GM13976 (cell line): ENCODE data around the gene SCYGR5.

Experiments used
- DNase-seq: peaks from one replicate; pipeline ENCODE4 v3.0.0; 2012; ENCODE audit warnings: low spot score
- in situ Hi-C: fragments of 300-500 bp; cut with MboI; formaldehyde crosslinking; loops from one replicate; pipeline ENCODE4 v1.12.0; 2022; ENCODE audit warnings: low sequenced_read_pairs, mixed read lengths, inconsistent platforms; ENCODE audit not compliant: unreplicated experiment
- TF ChIP-seq, protein P1 (sequence below): IDR thresholded peaks from 2 replicates; pipeline ENCODE4 v1.5.1; 2012; ENCODE audit warnings: borderline replicate concordance, mild to moderate bottlenecking; ENCODE audit not compliant: insufficient read depth; ENCODE audit errors: extremely low read depth, missing control alignments, control extremely low read depth

The SCYGR5 gene

DNA sequence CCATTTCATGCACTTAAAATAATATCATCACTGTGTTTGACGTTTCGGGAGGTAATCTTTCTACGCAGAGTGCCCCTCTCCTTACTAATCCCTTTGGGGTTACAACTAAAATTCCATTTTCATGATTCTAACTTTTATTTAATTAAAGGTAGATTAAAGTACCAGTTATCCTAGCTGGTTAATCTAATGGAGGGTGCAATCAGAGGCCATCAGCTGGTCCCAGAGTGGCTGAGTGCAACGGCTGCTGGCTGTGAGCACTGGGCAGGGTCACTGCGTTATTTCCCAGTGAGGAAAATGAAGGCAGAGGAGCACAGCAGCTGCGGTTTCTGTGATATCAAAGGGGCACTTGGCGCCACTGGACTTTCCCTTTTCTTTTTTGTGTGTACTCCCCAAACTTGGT lies 37.2 kb upstream of the SCYGR5 start:
- no peak for DNase-seq
- TF ChIP-seq, protein P1, sequence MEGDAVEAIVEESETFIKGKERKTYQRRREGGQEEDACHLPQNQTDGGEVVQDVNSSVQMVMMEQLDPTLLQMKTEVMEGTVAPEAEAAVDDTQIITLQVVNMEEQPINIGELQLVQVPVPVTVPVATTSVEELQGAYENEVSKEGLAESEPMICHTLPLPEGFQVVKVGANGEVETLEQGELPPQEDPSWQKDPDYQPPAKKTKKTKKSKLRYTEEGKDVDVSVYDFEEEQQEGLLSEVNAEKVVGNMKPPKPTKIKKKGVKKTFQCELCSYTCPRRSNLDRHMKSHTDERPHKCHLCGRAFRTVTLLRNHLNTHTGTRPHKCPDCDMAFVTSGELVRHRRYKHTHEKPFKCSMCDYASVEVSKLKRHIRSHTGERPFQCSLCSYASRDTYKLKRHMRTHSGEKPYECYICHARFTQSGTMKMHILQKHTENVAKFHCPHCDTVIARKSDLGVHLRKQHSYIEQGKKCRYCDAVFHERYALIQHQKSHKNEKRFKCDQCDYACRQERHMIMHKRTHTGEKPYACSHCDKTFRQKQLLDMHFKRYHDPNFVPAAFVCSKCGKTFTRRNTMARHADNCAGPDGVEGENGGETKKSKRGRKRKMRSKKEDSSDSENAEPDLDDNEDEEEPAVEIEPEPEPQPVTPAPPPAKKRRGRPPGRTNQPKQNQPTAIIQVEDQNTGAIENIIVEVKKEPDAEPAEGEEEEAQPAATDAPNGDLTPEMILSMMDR, result no peak
- in situ Hi-C loops, result no loop called here

DNA sequence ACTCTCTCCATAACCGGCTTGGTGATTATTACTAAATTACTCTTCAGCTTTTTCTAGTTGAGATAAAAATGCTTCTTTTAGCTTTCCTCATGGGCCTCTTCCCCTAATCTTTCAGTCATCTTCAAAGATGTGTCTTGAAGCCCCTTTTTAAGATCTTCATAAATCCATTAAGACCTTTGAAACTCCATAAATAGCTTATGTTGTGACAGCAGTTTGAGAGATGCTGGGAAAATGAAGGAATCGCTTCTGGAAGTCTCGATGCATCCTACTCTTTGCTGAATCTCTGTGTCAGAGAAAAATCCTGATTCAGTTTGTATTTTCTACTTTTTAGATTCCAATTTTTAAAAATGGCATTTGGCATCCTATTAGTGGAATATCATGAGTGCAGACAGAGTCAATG lies 36.3 kb upstream of the SCYGR5 start:
- in situ Hi-C loops, result no loop called here
- TF ChIP-seq, protein P1, result no peak
- DNase-seq, result no peak

DNA sequence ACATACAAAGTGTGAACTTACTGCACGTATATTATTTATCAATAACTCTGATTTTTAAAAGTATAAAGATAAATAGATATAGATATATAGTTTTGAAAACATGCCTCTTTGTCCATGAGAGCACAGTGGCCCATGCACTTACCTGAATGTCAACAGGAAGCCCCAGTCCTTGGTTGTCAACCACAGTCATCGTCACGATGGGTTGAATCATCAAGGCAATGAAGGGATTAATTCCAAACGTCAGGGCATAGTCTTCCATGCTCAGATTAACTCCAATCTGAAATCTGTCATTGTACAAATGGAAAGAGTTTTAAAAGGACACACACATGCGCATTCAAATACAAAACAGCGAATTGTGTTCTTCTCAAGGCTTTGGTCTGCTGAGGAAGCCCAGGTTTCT lies 33.8 kb upstream of the SCYGR5 start:
- in situ Hi-C loops, result no loop called here
- TF ChIP-seq, protein P1, result no peak
- no peak for DNase-seq

DNA sequence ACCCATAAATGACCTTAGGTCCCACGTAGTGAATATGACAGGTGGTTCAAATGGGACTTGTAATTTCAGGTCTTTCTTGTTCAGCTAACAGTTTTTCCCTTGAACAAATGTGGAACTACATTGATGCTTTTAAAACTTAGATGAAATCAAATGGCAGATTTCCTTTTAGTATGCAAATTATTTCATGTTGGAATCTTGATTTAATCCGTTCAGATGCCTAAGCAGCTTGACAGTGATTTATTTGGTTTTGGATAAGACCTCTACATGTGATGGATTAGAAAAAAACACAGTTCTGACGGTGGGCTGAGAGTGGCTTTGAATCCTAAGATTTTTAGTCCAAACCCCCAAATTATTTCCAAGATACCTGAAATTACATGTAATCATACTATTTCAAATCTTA lies 32.4 kb upstream of the SCYGR5 start:
- DNase-seq, result no peak
- in situ Hi-C loops, result no loop called here
- TF ChIP-seq, protein P1, result no peak

DNA sequence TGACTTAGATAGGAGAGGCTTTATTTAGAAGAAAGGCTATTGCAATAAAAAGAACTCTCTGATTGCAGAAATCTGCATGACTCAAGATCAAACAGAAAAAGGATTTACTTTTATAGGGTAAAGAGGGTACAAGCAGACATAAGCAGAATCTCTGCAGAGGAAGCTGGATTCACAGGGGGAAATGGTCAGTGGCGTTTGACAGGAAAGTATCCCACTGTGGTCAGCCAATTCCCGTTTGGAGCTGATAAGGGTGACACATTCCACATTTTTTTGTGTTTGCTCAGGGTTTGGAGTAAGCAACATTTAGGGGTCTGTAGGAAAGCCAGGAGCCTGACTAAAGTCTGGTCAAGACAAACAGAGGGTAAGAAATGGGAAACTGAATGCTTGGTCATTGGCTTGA lies 23.9 kb upstream of the SCYGR5 start:
- TF ChIP-seq, protein P1, result no peak
- in situ Hi-C loops, result no loop called here
- no peak for DNase-seq

DNA sequence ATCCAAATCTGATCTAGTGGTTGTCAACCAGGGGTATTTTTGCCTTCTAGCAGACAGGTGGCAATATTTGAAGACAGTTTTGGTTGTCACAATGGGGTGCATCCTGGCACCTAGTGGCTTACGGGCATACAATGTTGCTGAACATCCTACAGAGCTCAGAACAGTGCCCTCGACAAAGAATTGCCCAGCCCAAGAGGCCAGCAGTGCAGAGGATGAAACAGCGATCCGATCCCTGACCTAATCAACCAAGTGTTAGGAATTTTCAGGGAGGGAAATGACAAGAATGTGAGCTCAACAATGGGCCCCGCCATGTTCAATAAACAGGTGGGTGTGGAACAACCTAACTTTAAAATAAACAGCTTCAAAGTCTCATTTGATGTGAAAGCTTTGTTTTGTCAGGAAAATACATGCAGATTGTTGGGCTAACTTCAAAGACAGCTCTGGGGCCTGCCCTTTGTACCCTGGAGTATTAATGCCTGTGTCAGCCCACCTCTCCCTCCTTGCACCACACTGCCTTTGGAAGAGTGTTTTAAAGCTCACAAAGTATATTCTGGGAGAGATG lies 22.5 kb upstream of the SCYGR5 start:
- no peak for DNase-seq
- TF ChIP-seq, protein P1, result no peak
- in situ Hi-C loops, result no loop called here

DNA sequence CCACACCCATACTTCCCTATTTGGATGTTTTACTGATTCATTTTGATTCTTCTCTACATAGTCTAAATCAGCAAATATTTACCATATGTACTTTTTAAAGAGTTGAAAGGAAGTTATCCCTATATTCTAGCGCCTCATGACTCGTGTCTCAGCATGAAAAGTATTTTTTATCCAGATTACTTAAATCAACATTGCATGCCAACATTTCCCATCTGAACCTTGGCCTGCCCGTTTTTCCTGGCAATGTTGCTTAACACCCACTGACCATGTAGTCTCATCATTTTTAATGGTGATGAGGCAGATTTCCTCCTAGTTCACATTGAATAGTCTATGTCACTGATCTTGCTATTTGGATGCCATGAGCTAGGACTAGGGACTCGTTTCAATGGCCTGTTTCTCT lies 13.2 kb upstream of the SCYGR5 start:
- in situ Hi-C loops, result no loop called here
- TF ChIP-seq, protein P1, result no peak
- no peak for DNase-seq
